GM12872 (cell line): ENCODE results near the gene FBXL4.

Experiments used
- CTCF ChIP-seq: IDR thresholded peaks from 3 replicates; pipeline ENCODE4 v1.5.1; 2011; ENCODE audit warnings: low read depth, mild to moderate bottlenecking, low read length, moderate library complexity; ENCODE audit not compliant: insufficient read depth

The FBXL4 gene

GRCh38 chr6:98947411-98948292 lies at the start of gene FBXL4:
FBXL4 (minus strand) TSS chr6:98947946; CDS start chr6:98926988, 20,958 bp downstream.
- no peak for TF ChIP-seq CTCF

- no peak for TF ChIP-seq CTCF
Observed at GRCh38 chr6:98995116-98995515, 47.4 kb upstream of the FBXL4 start.

GRCh38 chr6:98992535-98992934 lies 44.8 kb upstream of the FBXL4 start:
- TF ChIP-seq CTCF, result no peak

- TF ChIP-seq CTCF, result no peak
Observed at GRCh38 chr6:98986071-98986615, 38.4 kb upstream of the FBXL4 start.

GRCh38 chr6:98985391-98985790 lies 37.6 kb upstream of the FBXL4 start:
- TF ChIP-seq CTCF, result no peak

- TF ChIP-seq CTCF, result no peak
Observed at GRCh38 chr6:98984121-98984520, 36.4 kb upstream of the FBXL4 start.

- no peak for TF ChIP-seq CTCF
Observed at GRCh38 chr6:98981473-98981872, 33.7 kb upstream of the FBXL4 start.
